NCI-H146 treated with DMSO at 0.1 percent for 48 hours (cell line): ENCODE results near the gene CTRL.
A peak's percentile ranks its signal among the peaks of the same experiment; 100 is the strongest.
"Not testable (repeated sequence)": the region's sequence is repeated elsewhere in the genome, so short reads cannot be mapped to it uniquely, and the experiment has no call there.

Experiments used
- DNase-seq: peaks from one replicate; lab custom pipeline; 2025; ENCODE audit not compliant: unreplicated experiment; lab: John Stamatoyannopoulos, UW

CTRL gene

DNA sequence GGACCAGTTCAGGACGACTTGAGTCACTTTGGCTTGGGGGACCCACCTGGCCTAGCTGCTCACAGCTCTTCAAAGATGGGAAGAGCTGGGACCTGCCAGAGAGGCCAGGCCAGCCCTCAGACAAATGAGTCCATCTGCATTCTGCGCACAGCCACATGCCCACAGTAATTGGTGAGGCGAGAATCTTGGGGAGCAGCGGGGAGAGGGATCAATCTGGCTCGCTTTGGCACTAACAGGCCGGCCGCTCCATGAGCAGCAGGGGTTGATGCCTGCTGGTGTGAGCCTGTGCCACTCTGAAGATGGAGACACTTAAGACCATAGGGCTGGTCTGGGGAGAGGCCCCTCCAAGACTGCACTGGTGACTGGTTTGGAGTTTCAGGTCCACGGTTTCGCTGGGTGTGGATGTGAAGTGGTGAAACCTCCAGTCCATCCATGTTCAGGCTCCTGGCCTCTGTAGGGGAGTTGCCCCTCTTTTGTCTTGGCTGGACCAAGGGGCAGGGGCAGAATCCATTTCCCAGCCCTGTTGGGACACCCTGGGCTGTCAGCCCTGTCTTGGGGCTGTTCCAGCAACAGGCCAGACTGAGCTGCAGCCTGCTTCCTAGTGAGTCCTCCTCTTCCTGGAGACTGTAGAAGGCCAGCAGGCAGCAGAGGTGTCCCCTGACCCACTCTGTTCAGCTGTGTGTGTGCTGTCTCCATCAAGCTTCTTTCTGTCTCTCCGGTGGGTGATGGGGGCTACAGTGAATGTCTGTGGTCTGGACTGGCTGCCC is 7.3 kb downstream of the CTRL start:
- no peak for DNase-seq

DNA sequence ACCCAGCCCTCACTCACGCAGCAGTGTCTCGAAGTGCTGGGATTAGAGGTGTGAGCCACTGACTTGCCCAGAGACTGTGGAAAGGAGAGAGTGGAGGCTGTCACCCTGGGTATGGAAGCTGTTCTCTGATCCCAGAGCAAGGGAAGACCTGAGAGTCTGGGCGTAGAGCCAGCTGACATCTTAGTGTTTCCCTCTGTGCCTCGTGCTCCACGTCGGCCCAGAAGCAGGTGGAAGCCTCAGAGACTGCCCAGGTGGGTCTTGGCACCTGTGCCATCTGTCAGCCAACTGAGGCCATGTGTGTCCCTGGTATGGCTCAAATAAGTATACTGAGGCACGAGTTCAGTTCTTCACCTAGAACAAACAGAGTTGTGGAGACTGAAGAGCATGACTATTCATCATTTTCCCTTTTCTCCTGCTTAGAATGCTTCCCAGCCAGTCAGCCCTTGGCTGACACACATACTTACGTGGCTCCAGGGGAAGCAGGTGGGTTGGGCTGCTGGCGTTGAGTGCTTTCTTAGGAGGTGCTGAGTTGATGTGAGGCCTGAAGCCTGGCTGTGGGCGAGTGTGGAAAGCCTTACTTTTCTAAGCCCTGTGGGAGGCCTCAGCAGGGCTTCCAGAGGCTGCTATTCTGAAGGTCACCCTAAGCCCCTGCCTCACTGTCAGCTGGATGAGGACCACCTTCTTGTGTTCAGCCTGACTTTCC is 8.1 kb downstream of the CTRL start:
- no peak for DNase-seq

DNA sequence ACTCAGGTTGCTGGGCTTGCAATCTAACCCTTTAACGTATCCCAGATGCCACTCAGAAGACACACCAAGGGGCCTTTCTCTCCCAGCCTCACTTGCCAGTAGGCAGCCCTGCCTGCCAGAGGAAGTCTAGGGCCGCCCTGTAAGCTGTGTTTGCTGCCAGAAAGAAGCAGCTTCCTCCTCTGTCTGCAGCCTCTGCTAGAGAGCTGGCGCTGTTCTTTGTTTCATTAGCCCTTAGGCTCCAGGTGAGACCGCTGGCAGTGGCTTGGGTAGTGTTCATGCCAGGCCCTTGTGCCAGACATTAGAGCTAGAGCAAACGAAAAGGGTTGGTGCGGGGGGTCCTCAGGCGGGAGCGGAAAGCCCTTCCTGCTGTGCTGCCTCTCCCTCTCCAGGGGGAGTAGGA is 8.9 kb downstream of the CTRL start:
- DNase-seq = no peak

DNA sequence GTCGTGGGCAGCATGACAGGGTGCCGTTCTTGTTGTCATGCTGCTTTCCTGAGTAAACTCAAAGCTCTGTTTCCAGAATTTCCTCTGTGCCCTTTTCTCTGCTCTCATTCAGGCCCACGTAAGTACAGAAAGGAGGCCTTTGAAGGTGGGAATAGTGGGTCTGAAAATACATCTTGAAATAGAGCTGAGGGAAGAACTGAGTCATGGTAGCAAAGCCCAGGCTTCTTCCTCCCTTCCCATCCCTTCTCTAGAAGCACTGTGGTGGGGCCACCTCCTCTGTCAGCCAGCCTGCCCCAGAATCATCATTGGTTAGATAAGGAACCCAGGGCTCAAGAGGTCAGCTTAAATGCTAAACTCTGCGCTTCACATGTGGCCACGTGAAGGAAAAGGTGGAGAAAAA is 9.4 kb downstream of the CTRL start:
- DNase-seq = no peak

DNA sequence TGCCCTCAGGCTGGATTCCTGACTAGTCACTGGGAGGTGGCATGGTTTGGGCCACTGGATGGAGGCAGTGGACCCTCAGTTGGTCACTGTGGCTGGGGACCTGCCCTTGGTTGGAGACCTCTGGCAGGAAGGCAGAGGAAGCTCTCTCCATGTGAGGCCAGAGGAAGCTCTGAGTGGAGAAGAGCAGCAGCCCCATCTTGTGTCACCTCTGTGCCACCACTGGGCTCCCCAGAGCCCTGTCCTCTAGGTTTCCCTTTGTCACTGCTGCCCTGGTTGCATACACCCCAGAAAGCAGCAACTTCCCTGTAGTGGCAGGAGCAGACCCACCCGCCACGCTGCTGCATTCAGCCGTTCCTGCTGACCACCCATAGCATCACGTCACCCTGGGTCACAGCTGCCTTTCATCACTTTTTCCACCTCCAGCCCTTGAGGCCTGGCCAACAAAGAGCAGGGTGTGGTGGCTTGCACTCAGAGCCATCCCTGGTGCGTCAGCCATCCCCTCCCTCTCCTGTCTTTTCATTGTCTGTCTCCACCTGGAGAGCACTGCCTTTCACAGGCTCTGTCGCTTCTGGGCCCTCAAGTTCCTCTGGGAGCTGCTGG is 11.9 kb downstream of the CTRL start:
- no peak for DNase-seq

DNA sequence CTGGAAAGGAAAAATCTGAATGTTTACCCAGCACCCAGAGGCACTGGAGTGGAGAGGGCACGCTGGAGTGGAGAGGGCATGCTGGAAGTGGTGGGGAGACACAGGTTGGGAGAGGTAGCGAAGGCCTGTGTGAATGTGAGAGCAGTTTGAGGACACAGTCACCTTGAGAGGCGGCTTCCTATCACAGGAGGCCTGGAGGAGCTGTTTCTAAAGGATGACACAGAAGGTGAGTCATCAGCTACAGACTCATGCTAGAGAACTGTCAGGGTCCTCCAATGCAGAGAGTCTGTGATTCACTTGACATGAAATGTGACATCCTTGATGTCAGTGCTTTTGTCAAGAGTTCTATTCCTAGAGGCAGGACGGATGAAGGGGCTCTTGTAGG is 13.8 kb downstream of the CTRL start:
- no peak for DNase-seq

DNA sequence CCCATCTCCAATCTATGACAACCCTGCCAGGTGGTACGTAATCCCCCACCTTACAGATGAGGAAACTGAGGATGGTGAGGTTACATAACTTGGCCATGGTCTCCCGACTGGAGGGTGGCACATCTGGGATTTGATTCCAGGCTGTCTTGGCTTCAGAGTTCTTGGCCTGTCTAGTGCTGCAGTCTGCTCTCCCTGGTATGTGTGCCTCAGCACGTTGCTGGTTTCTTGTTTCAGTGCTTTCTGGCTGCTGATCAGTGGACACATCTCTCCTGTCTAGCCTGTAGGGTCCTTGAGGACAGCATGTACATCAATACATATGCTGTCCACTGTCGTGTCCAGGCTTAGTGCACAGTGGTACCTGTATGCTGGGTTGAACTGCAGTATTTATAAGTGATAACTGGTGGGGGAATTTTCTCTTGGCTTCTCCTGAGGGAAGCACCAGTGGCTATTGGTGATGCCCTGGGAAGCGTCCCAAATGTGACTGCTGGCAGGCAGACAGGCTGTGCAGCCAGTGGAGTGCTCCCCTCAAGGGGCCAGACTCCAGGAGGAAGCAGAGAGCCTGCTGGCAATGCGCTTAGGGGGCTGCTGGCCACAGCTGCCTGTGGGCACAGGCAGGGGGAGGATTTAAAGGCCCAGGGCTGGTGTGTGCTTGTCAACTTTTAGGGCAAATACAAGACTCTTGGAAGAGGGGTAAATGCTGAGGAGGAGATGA is 14.4 kb downstream of the CTRL start:
- DNase-seq = no peak

DNA sequence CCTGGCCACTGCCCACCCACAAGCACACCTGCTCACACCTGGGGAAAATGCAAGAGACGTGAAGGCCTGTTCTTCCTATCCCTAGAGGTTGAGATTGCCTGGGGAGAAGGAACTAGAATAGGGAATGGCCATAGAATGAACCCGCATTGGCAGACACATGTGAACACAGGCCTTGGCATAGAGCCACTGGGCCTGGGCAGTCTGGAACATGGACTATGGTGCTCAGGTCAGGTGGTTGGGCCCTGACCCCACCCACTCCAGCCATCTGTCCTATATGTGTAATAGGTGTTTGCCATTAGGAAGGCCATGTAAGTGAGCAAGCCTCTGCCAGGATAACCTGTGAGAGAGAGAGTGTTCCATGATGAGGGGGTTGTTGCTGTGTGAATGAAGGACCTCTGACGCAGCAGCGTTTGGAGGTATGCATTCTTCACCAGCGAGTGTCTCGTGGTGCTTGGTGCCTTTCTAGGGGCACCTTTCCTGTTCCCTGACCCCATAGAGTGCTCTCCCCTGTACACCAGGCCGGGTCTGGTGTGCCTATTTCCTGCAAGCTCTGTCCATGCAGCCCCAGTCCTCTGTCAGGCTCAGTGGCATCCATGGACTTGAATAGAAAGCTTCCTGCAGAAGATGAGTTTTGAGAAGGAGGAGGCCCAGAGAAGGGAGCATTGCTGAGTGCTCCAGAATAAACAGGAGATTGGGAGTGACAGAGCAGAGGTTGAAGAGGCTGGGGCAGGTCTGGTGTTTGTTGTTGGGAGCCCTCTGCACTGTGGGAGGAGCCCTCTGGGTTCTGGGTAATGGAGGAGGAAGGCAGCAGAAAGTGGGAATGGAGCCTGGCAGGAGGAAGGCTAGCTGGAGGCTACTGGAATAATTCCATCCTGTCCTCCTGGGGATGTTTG is 15.6 kb downstream of the CTRL start:
- DNase-seq = no peak

DNA sequence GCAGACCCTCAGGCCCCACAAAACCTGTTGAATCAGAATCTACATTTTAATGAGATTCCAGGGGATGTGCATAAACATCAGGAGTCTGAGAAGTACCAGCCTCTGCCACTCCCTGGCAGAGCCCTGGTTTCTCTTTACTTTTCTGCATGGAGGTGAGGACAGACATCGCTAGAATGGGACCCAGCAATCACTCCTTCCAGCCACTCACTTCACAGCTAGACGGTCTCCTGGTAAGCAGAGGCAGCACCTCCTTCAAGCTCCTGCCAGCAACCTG is 16.2 kb downstream of the CTRL start:
- DNase-seq = not testable (repeated sequence)

DNA sequence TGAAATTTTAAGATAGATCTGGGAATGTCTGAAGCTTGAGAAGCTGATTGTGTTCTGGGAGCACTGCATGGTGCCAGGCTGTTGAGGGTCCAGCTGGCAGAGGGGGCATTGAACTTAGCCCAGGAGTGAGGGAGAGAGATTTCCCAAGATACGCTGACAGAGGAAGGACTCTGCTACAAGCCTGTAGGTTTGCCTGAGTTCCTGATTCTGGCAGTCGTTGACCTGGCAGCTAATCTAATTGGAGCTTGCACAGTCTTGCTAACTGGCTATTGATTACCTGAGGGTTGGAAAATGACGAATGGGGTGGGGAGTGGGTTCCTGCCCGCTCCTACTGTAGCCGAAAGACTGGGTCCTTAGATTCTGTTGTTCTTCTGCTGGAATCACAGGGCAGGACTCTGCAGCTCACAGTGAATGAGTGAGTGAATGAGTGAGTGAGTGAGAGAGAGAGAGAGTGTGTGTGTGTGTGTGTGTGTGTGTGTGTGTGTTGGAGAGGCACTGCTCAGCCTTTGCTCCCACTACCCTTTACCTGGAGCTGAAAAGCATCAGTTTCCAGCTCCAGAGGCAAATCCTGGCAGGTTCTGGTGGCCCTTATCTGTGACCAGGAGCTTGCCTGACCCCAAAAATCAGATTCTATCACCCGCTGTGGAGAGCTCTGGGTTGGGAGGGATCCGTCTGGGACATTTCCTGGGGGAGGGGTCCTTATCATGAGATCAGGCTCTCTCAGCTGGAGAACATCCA is 16.7 kb downstream of the CTRL start:
- no peak for DNase-seq

DNA sequence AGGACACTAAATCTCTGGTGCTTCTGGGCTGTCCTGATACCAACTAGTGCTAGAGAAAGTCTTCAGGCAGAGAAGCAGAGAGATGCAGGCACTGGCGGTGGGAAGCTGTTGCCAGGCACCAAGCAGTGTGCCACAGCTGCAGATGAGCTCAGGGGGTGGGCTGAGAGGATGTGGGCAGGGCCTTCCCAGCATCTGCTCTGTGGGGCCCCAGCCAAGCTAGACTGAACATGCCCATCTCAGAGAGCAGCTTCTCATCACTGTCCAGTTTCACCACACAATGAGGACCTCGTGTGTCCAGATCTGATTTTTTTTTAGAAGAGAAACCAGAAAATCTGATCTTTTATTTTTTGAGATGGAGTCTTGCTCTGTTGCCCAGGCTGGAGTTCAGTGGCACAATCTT is 21.5 kb downstream of the CTRL start:
- no peak for DNase-seq

DNA sequence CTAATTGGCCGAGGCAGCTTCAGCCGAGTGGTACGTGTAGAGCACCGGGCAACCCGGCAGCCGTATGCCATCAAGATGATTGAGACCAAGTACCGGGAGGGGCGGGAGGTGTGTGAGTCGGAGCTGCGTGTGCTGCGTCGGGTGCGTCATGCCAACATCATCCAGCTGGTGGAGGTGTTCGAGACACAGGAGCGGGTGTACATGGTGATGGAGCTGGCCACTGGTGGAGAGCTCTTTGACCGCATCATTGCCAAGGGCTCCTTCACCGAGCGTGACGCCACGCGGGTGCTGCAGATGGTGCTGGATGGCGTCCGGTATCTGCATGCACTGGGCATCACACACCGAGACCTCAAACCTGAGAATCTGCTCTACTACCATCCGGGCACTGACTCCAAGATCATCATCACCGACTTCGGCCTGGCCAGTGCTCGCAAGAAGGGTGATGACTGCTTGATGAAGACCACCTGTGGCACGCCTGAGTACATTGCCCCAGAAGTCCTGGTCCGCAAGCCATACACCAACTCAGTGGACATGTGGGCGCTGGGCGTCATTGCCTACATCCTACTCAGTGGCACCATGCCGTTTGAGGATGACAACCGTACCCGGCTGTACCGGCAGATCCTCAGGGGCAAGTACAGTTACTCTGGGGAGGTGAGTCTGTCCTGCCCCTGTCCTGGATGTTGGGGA is 22.5 kb downstream of the CTRL start:
- DNase-seq = no peak

DNA sequence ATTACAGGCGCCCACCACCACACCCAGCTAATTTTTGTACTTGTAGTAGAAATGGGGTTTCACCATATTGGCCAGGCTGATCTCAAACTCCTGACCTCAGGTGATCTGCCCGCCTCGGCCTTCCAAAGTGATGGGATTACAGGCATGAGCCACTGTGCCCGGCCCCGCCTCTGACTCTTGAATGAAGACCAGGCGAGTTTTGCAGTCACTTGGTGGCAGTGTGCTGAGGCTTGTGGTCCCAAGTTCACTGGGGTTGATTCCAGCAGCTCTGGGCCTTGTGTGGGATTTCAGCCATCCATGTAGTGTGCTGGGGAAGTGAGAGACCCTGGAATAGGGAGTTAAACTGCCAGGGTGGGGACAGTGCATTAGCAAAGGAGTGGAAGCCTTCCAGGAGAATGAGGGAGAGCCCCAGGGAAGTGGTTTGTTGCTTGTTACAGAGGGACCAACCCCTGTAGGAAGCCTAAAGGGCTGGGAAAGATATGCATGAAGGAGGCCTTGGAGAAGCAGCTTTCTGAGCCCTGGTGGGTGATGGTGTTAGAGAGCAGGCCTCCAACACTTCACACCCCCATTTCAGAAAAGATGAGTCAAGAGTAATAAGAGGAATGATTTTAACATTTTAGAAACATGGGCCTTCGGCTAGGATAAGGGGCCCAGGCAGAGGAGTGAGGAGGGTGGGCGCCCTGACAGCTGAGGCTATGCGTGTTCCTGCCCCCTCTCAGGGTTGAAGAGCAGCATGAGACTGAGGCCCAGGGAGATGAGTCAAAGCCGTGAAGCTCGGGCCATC is 24.1 kb downstream of the CTRL start:
- no peak for DNase-seq

DNA sequence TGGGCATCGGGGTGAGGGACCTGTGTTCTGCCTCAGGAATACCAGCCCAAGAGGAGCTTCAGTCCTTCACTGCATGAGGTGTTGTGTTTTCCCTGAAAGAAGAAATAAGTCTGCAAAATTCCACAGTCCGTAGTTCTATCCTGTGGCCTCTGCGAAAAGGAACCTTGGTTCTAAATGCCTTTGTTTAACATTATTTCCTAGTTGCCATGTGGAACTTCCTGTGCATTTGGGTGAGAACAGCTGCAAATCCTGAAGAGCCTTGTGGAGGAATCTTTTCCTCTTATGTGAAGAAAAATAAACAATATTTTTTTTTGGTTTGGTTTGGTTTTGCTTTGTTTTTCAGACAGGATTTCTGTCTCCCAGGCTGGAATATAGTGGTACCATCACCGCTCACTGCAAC is 28.8 kb downstream of the CTRL start:
- DNase-seq = no peak

DNA sequence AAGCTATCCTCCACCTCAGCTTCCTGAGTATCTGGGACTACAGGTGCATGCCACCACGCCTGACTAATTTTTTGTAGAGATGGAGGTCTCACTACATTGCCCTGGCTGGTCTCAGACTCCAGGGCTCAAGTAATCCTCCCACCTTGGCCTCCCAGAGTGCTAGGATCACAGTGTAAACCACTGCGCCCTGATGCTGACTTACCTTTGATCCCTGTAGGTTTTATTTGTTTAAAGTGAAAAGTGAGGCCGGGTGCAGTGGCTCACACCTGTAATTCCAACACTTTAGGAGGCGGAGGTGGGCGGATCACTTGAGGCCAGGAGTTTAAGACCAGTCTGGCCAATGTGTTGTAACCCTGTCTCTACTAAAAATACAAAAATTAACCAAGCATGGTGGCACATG is 29.9 kb downstream of the CTRL start:
- no peak for DNase-seq

DNA sequence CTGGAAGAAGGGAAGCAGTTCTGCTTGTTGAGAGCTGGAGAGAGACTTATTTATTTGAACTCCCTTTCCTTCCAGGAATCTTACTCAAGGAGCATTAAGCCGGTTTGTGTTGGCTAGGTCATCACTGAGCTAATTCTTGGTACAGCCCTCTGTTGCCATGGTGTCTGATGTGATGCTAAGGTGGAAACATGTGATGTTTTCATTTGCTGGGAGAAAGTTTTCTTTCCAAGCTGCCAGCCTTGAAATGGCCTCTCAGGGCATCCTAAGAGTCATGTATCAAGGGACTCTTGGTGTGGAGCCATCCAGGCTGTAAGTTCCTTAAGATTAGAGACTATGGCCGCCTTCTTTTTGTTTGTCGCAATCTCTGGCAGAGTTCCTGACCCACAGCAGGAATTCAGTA is 34.4 kb downstream of the CTRL start:
- DNase-seq = no peak

DNA sequence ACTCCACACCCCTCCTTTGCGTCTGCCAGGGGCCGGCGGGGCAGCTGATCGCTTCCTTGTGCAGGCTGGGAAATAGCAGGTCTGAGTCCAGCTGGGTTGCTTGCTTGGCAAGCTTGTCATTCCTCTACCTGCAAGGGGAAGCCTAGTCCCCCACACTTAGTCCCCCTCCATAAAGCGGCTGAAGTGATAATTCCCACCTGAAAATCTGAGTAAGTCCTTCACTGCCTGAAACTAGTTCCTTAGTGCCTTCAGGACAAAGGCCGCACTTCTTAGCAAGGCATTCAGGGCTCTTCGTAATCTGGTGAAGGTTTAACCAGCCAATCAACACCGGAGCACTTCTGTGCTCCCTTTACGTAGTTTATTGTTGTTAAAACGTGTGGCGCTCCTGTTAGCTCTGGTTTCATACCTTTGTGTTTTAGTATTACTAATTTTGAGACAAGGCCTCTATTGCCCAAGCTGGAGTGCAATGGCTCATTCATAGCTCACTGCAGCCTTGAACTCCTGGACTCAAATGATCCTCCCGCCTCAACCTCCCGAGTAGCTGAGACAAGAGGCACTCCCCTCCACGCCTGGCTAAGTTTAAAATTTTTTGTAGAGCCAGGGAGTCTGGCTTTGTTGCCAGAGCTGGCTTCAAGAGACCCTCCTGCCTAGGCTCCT is 37.8 kb downstream of the CTRL start:
- DNase-seq = no peak

DNA sequence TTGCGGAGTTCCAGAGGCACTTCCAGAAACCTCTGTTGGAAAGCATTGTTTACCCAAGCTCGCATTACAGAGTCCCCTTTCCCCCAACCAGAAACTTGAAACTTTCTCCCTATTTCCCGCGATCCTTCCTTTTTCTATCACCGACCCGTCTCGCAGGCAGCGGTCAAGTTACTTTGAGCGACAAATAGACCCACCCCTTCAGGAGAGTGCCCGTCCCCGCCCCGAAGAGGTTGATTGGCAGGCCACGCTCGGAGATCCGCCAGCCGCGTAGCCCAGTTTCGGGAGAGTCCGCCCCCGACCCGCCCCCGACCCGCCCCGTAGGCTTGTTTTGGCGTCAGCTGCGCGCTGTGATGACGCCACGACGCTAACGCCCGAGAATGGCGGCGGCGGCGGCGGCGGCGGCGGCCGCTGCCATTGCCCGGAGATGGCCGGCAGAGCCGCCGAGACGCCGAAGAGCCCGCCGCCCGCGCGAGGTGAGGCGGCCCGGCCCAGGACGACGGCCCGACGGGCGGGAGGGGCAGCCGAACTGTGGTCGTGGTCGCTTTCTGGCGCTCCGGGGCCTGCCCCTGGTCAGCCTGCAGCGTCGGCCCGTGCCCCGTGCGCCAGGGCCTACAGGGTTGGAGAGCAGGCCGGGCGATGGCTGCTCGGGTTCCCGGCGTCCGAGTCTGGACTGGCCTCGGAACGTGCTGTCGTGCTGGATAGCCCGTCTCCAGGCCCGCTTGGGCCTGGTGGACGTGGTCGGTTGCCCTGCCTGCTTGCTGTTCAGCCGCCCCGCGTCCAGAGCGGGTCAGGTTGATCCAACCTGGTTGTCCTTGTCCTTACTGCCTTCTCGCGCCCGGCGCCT is 38.5 kb downstream of the CTRL start, which contains the start of gene PSKH1:
Gene PSKH1, plus strand, starts transcription at position 356 of the 844 bp plus-strand sequence. CDS start 15,496 bp downstream, outside the sequence.
- peak; percentile 76 for DNase-seq
